Neural cell (in vitro differentiated cells): ENCODE data around the gene GLTP. TPM values are rescaled to one million over a fixed set of nuclear protein-coding genes. Genes with fewer than 3 reads are reported as not detected.
"Not testable (repeated sequence)": the region's sequence is repeated elsewhere in the genome, so short reads cannot be mapped to it uniquely, and the experiment has no call there.

Experiments
- H2AFZ ChIP-seq: fragments of 200-600, 300-800 bp; sonication (generic), shearing (Covaris generic); 2 replicates; pipeline ENCODE4 v1.6.0; 2014; ENCODE audit warnings: low read depth, mild to moderate bottlenecking, antibody characterized with exemption, low read length, moderate library complexity
- H3F3A ChIP-seq: fragments of 200-600 bp; shearing (Covaris generic); 2 replicates; pipeline ENCODE4 v1.6.1; 2016; ENCODE audit warnings: mild to moderate bottlenecking, moderate library complexity, mixed read lengths, antibody characterized with exemption, low read length; ENCODE audit not compliant: insufficient read depth, poor library complexity, severe bottlenecking
- H3K27ac ChIP-seq: fragments of 200-600, 300-800 bp; sonication (generic), shearing (Covaris generic); 2 replicates; pipeline ENCODE4 v1.5.1; 2014; ENCODE audit warnings: mild to moderate bottlenecking, low read length, moderate library complexity
- H3K27me3 ChIP-seq: fragments of 300-800, 200-600 bp; sonication (generic), shearing (Covaris generic); 2 replicates; pipeline ENCODE4 v1.6.0; 2014; ENCODE audit warnings: mild to moderate bottlenecking, low read depth, low read length, moderate library complexity; ENCODE audit not compliant: insufficient read depth
- H3K36me3 ChIP-seq: fragments of 300-800, 200-600 bp; sonication (generic), shearing (Covaris generic); 2 replicates; pipeline ENCODE4 v1.5.1; 2014; ENCODE audit warnings: mild to moderate bottlenecking, antibody characterized with exemption, low read length, moderate library complexity; ENCODE audit not compliant: insufficient read depth
- H3K4me2 ChIP-seq: fragments of 300-800, 200-600 bp; sonication (generic), shearing (Covaris generic); 2 replicates; pipeline ENCODE4 v1.6.0; 2014; ENCODE audit warnings: mild to moderate bottlenecking, low read length
- H3K4me3 ChIP-seq: fragments of 300-800, 200-600 bp; sonication (generic), shearing (Covaris generic); 2 replicates; pipeline ENCODE4 v1.5.1; 2014; ENCODE audit warnings: mild to moderate bottlenecking, low read length, moderate library complexity
- H3K79me2 ChIP-seq: fragments of 200-600 bp; shearing (Covaris generic); replicated peaks from 2 replicates; pipeline ENCODE4 v1.6.0; 2014; ENCODE audit warnings: mild to moderate bottlenecking, low read length, moderate library complexity; ENCODE audit not compliant: insufficient read depth
- H3K9ac ChIP-seq: fragments of 300-800, 200-600 bp; sonication (generic), shearing (Covaris generic); 2 replicates; pipeline ENCODE4 v1.6.1; 2016; ENCODE audit warnings: mild to moderate bottlenecking, low read length, mixed read lengths
- H3K9me2 ChIP-seq: fragments of 200-600 bp; shearing (Covaris generic); 2 replicates; pipeline ENCODE4 v1.6.1; 2016; ENCODE audit warnings: mild to moderate bottlenecking, low read length, mixed read lengths; ENCODE audit not compliant: insufficient read depth
- H3K9me3 ChIP-seq: fragments of 200-600, 300-800 bp; sonication (generic), shearing (Covaris generic); 2 replicates; pipeline ENCODE4 v1.6.1; 2016; ENCODE audit warnings: mild to moderate bottlenecking, mixed run types, low read length, moderate library complexity, mixed read lengths
- H4K20me1 ChIP-seq: fragments of 200-600 bp; shearing (Covaris generic); 2 replicates; pipeline ENCODE4 v1.6.1; 2016; ENCODE audit warnings: mild to moderate bottlenecking, mixed run types; ENCODE audit not compliant: insufficient read depth
- EP300 ChIP-seq: fragments of 450-650 bp; conservative IDR thresholded peaks from 2 replicates; pipeline ENCODE4 v1.6.1; 2014; ENCODE audit warnings: antibody characterized with exemption, mild to moderate bottlenecking, moderate library complexity; ENCODE audit not compliant: poor library complexity, severe bottlenecking
- MXI1 ChIP-seq: fragments of 450-650 bp; conservative IDR thresholded peaks from 2 replicates; pipeline ENCODE4 v1.6.1; 2014; ENCODE audit warnings: antibody characterized with exemption, mild to moderate bottlenecking; ENCODE audit not compliant: poor library complexity, severe bottlenecking
- POLR2AphosphoS5 ChIP-seq: IDR thresholded peaks from 2 replicates; pipeline ENCODE4 v1.6.1; 2012
- RAD21 ChIP-seq: fragments of 450-650 bp; conservative IDR thresholded peaks from 2 replicates; pipeline ENCODE4 v1.6.1; 2014; ENCODE audit warnings: antibody characterized with exemption, mild to moderate bottlenecking, moderate library complexity
- SMC3 ChIP-seq: fragments of 450-650 bp; conservative IDR thresholded peaks from 2 replicates; pipeline ENCODE4 v1.6.1; 2014; ENCODE audit warnings: antibody characterized with exemption, mild to moderate bottlenecking, moderate library complexity; ENCODE audit not compliant: poor library complexity
- TAF1 ChIP-seq: IDR thresholded peaks from 2 replicates; pipeline ENCODE4 v1.6.1; 2012; ENCODE audit warnings: low read depth
- polyA minus RNA-seq: library from RNA; depleted of rRNA, polyadenylated mRNA; stranded (reverse); fragments of >200 nt; gene quantifications from 2 replicates; pipeline ENCODE4 v1.2.3, GENCODE V29; 2014
- polyA plus RNA-seq: library from polyadenylated mRNA; depleted of rRNA; stranded (reverse); fragments of >200 nt; gene quantifications from 2 replicates; pipeline ENCODE4 v1.2.3, GENCODE V29; 2014
- TF ChIP-seq, protein P1 (sequence below): IDR thresholded peaks from 2 replicates; pipeline ENCODE4 v1.6.1; 2012; ENCODE audit warnings: borderline replicate concordance
- TF ChIP-seq, protein P2 (sequence below): fragments of 450-650 bp; IDR thresholded peaks from 2 replicates; pipeline ENCODE4 v1.5.1; 2014; ENCODE audit warnings: antibody characterized with exemption, mild to moderate bottlenecking, moderate library complexity; ENCODE audit not compliant: poor library complexity, severe bottlenecking

The GLTP gene
- 18.7 and 25.0 TPM in 2 replicates for polyA plus RNA-seq
- polyA minus RNA-seq = 19.4 and 19.5 TPM in 2 replicates

DNA sequence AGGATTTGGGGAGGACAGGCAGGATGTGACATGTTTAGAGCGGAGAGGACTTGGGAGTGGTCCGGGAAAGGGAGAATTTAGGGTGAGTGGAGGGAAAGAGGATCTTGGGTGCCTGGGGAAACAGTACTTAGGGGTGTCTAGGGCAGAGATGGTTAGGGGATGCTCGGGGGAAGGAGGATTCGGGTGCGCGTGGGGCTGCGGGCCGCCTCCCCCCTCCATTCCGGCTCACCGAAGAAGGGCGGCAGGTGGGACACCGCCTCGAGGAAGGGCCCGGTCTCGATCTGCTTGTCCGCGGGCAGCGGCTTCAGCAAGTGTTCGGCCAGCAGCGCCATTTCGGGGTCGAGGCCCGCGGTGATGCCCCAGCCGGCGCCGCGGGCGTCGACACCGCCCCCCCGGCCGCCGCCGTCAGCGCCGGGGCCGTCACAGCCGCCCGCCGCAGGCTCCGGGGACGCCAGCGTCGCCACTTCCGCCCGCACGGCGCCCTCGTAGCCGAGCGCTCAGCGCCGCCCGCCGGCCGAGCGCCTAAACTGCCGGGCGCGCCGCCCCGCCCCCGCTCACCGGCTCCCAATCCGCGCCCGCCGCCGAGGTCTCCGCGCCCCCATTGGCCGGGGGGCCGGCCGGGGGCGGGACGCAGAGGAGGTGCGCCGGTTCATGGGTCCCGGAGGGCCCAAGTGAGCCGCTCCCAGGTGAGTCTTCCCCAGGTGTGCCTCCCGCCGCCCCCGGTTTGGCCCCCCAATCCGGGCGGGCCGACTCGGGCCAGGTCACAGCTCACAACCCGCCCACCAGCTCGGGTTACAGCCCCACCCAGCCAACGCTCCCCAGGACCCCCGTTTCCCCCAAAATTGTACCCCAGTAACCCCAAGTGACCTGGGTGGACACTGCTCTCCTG lies at the start of gene GLTP:
Gene GLTP, minus strand, starts transcription at position 499 of the 889 bp plus-strand sequence. Its CDS starts 167 bp downstream, at position 332.
- no peaks in the 10 kb centered on the region for H3K9me3 ChIP-seq
- H2AFZ ChIP-seq = peak within 1 kb of the TSS; percentile 78
- H3K79me2 ChIP-seq = peaks cover 21% of the 10 kb centered on the region
- no peaks in the 10 kb centered on the region for H4K20me1 ChIP-seq
- peak; percentile 27 for TF ChIP-seq POLR2AphosphoS5
- no peak for TF ChIP-seq TAF1
- TF ChIP-seq RAD21 = peak; percentile 94
- TF ChIP-seq, protein P1, sequence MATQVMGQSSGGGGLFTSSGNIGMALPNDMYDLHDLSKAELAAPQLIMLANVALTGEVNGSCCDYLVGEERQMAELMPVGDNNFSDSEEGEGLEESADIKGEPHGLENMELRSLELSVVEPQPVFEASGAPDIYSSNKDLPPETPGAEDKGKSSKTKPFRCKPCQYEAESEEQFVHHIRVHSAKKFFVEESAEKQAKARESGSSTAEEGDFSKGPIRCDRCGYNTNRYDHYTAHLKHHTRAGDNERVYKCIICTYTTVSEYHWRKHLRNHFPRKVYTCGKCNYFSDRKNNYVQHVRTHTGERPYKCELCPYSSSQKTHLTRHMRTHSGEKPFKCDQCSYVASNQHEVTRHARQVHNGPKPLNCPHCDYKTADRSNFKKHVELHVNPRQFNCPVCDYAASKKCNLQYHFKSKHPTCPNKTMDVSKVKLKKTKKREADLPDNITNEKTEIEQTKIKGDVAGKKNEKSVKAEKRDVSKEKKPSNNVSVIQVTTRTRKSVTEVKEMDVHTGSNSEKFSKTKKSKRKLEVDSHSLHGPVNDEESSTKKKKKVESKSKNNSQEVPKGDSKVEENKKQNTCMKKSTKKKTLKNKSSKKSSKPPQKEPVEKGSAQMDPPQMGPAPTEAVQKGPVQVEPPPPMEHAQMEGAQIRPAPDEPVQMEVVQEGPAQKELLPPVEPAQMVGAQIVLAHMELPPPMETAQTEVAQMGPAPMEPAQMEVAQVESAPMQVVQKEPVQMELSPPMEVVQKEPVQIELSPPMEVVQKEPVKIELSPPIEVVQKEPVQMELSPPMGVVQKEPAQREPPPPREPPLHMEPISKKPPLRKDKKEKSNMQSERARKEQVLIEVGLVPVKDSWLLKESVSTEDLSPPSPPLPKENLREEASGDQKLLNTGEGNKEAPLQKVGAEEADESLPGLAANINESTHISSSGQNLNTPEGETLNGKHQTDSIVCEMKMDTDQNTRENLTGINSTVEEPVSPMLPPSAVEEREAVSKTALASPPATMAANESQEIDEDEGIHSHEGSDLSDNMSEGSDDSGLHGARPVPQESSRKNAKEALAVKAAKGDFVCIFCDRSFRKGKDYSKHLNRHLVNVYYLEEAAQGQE = no peak
- TF ChIP-seq, protein P2, sequence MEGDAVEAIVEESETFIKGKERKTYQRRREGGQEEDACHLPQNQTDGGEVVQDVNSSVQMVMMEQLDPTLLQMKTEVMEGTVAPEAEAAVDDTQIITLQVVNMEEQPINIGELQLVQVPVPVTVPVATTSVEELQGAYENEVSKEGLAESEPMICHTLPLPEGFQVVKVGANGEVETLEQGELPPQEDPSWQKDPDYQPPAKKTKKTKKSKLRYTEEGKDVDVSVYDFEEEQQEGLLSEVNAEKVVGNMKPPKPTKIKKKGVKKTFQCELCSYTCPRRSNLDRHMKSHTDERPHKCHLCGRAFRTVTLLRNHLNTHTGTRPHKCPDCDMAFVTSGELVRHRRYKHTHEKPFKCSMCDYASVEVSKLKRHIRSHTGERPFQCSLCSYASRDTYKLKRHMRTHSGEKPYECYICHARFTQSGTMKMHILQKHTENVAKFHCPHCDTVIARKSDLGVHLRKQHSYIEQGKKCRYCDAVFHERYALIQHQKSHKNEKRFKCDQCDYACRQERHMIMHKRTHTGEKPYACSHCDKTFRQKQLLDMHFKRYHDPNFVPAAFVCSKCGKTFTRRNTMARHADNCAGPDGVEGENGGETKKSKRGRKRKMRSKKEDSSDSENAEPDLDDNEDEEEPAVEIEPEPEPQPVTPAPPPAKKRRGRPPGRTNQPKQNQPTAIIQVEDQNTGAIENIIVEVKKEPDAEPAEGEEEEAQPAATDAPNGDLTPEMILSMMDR = peak; percentile 95
- TF ChIP-seq SMC3 = peak; percentile 86
- peak; percentile 45 for TF ChIP-seq EP300
- peak; percentile 75 for TF ChIP-seq MXI1
- H3K4me2 ChIP-seq = peak within 1 kb of the TSS; percentile 97
- H3K4me3 ChIP-seq = peak within 1 kb of the TSS; percentile 82
- no peaks in the 10 kb centered on the region for H3K9me2 ChIP-seq
- peak within 1 kb of the TSS; percentile 83 for H3K9ac ChIP-seq
- no peaks in the 10 kb centered on the region for H3K36me3 ChIP-seq
- H3K27ac ChIP-seq = peak within 1 kb of the TSS; percentile 34
- H3K27me3 ChIP-seq = no peaks in the 10 kb centered on the region
- no peaks in the 10 kb centered on the region for H3F3A ChIP-seq

DNA sequence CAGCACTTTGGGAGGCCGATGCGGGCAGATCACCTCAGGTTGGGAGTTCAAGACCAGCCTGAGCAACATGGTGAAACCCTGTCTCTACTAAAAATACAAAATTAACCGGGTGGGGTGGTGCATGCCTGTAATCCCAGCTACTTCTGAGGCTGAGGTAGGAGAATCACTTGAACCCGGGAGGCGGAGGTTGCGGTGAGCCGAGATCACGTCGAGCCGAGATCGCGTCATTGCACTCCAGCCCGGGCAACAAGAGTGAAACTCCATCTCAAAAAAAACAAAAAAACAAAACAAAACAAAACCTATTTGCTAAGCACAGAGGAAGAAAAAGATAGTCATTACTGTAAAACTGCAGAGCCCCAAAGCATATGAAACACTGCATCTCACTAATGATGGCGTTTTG lies 49.0 kb upstream of the GLTP start:
- not testable (repeated sequence) for H4K20me1 ChIP-seq, H3K36me3 ChIP-seq, H3K4me2 ChIP-seq, H3K4me3 ChIP-seq, H3K27me3 ChIP-seq, H3K9me3 ChIP-seq, H3K9ac ChIP-seq, H3K9me2 ChIP-seq, H3F3A ChIP-seq, H3K79me2 ChIP-seq, H2AFZ ChIP-seq, H3K27ac ChIP-seq
